TTC549 (cell line): ENCODE data around the gene AP2S1.
"Not testable (repeated sequence)": the region's sequence is repeated elsewhere in the genome, so short reads cannot be mapped to it uniquely, and the experiment has no call there.

Experiments
- FAIRE-seq: peaks from 2 replicates; lab custom pipeline; 2012; peaks lifted over from hg19 to GRCh38; lab: Jason Lieb, UNC

Gene AP2S1

GRCh38 chr19:46867170-46867569, 16.5 kb upstream of the AP2S1 start:
- FAIRE-seq: no peak

- no peak for FAIRE-seq
These were observed 15.9 kb upstream of the AP2S1 start for GRCh38 chr19:46866407-46867136.

GRCh38 chr19:46863818-46864629, 13.4 kb upstream of the AP2S1 start:
- no peak for FAIRE-seq

- FAIRE-seq: no peak
These were observed 12.5 kb upstream of the AP2S1 start for GRCh38 chr19:46862974-46863632.

- FAIRE-seq: no peak
These were observed 11.8 kb upstream of the AP2S1 start for GRCh38 chr19:46862503-46862834.

GRCh38 chr19:46861691-46862502, 11.3 kb upstream of the AP2S1 start:
- no peak for FAIRE-seq

- no peak for FAIRE-seq
These were observed 10.4 kb upstream of the AP2S1 start, which contains the start of gene ARHGAP35 for GRCh38 chr19:46860846-46861690. Gene ARHGAP35 (plus strand): TSS chr19:46860997. CDS start chr19:46918676, 57,679 bp downstream.

GRCh38 chr19:46860125-46860845, 9.6 kb upstream of the AP2S1 start:
- FAIRE-seq: peak; percentile 94

- FAIRE-seq: no peak
These were observed 9.0 kb upstream of the AP2S1 start for GRCh38 chr19:46859637-46860124.

GRCh38 chr19:46856062-46857022, 5.7 kb upstream of the AP2S1 start:
- FAIRE-seq: peak; percentile 78

GRCh38 chr19:46854698-46855097, 4.1 kb upstream of the AP2S1 start:
- not testable (repeated sequence) for FAIRE-seq

- FAIRE-seq: no peak
These were observed 2.2 kb upstream of the AP2S1 start for GRCh38 chr19:46852830-46853229.

- no peak for FAIRE-seq
These were observed 1.0 kb downstream of the AP2S1 start for GRCh38 chr19:46849610-46850009.

- no peak for FAIRE-seq
These were observed 2.3 kb downstream of the AP2S1 start for GRCh38 chr19:46848389-46848788.

- no peak for FAIRE-seq
These were observed 3.1 kb downstream of the AP2S1 start for GRCh38 chr19:46847528-46847927.

- FAIRE-seq: no peak
These were observed 4.6 kb downstream of the AP2S1 start for GRCh38 chr19:46845959-46846459.

- no peak for FAIRE-seq
These were observed 6.6 kb downstream of the AP2S1 start for GRCh38 chr19:46844067-46844489.

- FAIRE-seq: no peak
These were observed 7.9 kb downstream of the AP2S1 start for GRCh38 chr19:46842791-46843190.
